Peyer's patch (tissue), 4 donors: ENCODE measurements around the gene OPCML. TPM values are rescaled to one million over a fixed set of nuclear protein-coding genes. Genes with fewer than 3 reads are reported as not detected.

ENCODE experiments used
- DNase-seq, 3 donors: peaks; one replicate each; pipeline ENCODE4 v3.0.0-alpha.2; 2017 to 2019
- H3K27ac ChIP-seq, 4 donors: fragments of 200-600 bp; sonication (generic); one replicate each; pipeline ENCODE4 v1.5.1; 2016 to 2019
- H3K27me3 ChIP-seq, 2 donors: fragments of 200-600 bp; sonication (generic); one replicate each; pipeline ENCODE4 v1.5.1; 2019
- H3K36me3 ChIP-seq, 3 donors: fragments of 200-600 bp; sonication (generic); one replicate each; pipeline ENCODE4 v1.5.1; 2016 to 2019
- H3K4me1 ChIP-seq, 4 donors: fragments of 200-600 bp; sonication (generic); one replicate each; pipeline ENCODE4 v1.5.1; 2016 to 2019
- H3K4me3 ChIP-seq, 4 donors: fragments of 200-600 bp; sonication (generic); 1 replicate in 3 of 4; 2 replicates in 1 of 4; pipeline ENCODE4 v1.5.1; 2016 to 2019; ENCODE audit warnings: mild to moderate bottlenecking in 1 of 4
- H3K9me3 ChIP-seq, 4 donors: fragments of 200-600 bp; sonication (generic); one replicate each; pipeline ENCODE4 v1.5.1; 2016 to 2019; ENCODE audit warnings: mild to moderate bottlenecking in 1 of 4
- CTCF ChIP-seq, 6 experiments: fragments of 450-650 bp in 4 of 6; fragments of 200-600 bp in 2 of 6; sonication (generic) in 1 of 6; IDR thresholded peaks; one replicate each; pipeline ENCODE4 v1.5.1; 2017 to 2019; ENCODE audit warnings: antibody characterized with exemption in 6 of 6, mild to moderate bottlenecking in 3 of 6, moderate library complexity in 1 of 6
- POLR2A ChIP-seq, 2 donors: fragments of 450-650 bp; IDR thresholded peaks; one replicate each; pipeline ENCODE4 v1.5.1; 2017; ENCODE audit warnings: antibody characterized with exemption in 2 of 2, mild to moderate bottlenecking in 2 of 2, moderate library complexity in 2 of 2
- total RNA-seq, 4 donors: library from RNA; depleted of rRNA; stranded (reverse); fragments of >200 nt; gene quantifications; one replicate each; pipeline ENCODE4 v1.1.0, GENCODE V29; 2016

The OPCML gene
- total RNA-seq, 4 donors from 2014 or later, result not detected

DNA sequence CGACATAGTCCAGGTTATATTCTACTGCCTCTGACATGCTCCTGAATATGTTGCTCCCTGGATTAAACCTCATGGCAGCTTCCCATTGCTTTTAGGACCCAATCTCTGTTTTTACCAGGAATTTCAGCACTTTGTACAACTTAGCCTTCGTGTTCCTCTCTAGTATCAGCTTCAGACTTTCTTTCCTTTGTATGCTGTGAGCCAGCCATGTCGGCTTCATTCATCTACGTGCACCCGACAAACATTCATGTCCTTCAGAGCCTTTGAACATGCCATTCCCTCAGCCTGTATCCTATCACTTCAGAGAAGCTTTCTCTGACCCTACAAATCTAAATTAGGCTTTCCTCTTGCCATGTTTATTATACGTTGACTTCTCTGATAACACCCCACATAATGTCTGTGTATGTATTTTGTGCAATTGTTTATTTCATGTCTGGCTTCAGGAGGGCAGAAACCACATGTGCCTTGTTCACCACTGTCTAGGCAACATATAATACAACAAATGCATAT is 743.4 kb downstream of the OPCML start:
- no peak for DNase-seq
- Histone ChIP-seq H3K27me3 (no peaks in the 10 kb centered on the region), H3K36me3 (no peaks in the 10 kb centered on the region), H3K27ac (no peak overlapping the region), H3K4me1 (no peaks in the 10 kb centered on the region), H3K9me3 (no peaks in the 10 kb centered on the region), H3K4me3 (no peak overlapping the region)
- TF ChIP-seq POLR2A (IDR thresholded peaks at IDR 0.05) (no peak), CTCF (IDR thresholded peaks at IDR 0.05) (no peak)

GRCh38 chr11:132785878-132786277 is 746.4 kb downstream of the OPCML start:
- Histone ChIP-seq H3K4me3 (no peak overlapping the region), H3K36me3 (no peaks in the 10 kb centered on the region), H3K4me1 (no peaks in the 10 kb centered on the region), H3K27me3 (no peaks in the 10 kb centered on the region), H3K9me3 (no peaks in the 10 kb centered on the region), H3K27ac (no peak overlapping the region)
- DNase-seq, result no peak
- TF ChIP-seq CTCF (IDR thresholded peaks at IDR 0.05) (no peak), POLR2A (IDR thresholded peaks at IDR 0.05) (no peak)

DNA sequence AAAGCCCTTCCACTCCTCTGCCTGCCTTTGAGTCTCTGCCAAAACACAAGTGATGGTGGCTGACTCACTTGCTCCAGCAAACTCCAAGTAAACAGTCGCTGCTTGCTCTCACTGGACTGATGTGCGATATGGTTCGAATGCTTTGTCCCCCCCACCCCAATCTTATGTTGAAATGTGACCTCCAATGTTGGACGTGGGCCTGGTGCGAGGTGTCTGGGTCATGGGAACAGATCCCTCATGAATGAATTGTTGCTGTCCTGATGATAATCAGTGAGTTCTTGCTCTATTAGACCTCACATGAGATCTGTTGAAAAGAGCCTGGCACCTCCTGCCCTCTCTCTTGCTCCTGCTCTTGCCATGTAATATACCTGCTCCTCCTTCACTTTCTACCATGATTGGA is 747.9 kb downstream of the OPCML start:
- Histone ChIP-seq H3K9me3 (no peaks in the 10 kb centered on the region), H3K36me3 (no peaks in the 10 kb centered on the region), H3K4me1 (no peaks in the 10 kb centered on the region), H3K27me3 (no peaks in the 10 kb centered on the region), H3K4me3 (no peak overlapping the region), H3K27ac (no peak overlapping the region)
- no peak for DNase-seq
- TF ChIP-seq CTCF (IDR thresholded peaks at IDR 0.05), result no peak
- no peak for TF ChIP-seq POLR2A (IDR thresholded peaks at IDR 0.05)

- no peak for TF ChIP-seq POLR2A (IDR thresholded peaks at IDR 0.05)
- TF ChIP-seq CTCF (IDR thresholded peaks at IDR 0.05), result no peak
- no peaks in the 10 kb centered on the region for H3K36me3 ChIP-seq
- no peak overlapping the region for H3K4me3 ChIP-seq
- H3K27me3 ChIP-seq, result no peaks in the 10 kb centered on the region
- H3K27ac ChIP-seq, result no peak overlapping the region
- DNase-seq, result no peak
- no peaks in the 10 kb centered on the region for H3K9me3 ChIP-seq
- H3K4me1 ChIP-seq, result no peaks in the 10 kb centered on the region
These were observed 750.2 kb downstream of the OPCML start for GRCh38 chr11:132782102-132782501.

DNA sequence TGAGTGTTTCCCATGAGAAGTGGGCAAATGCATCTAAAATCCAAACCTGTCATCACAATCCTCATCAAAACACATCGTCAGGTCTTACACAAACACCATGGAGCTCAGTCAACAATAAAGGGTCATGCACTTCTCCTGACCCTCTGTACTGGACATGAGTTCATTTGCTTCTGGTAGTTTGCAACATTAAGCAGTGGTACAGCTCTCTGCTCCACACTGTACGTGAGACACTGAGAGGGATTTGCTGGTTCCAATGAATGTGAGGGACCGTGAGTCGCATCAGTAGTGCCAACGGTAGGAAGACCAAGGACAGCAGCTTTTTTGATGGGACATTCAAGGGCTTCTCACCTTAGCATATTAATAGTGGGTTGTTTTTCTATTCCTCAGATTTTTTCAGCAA is 752.3 kb downstream of the OPCML start:
- H3K36me3 ChIP-seq, result no peaks in the 10 kb centered on the region
- TF ChIP-seq CTCF (IDR thresholded peaks at IDR 0.05) (no peak), POLR2A (IDR thresholded peaks at IDR 0.05) (no peak)
- no peak overlapping the region for H3K27ac ChIP-seq
- H3K4me1 ChIP-seq, result no peaks in the 10 kb centered on the region
- H3K9me3 ChIP-seq, result no peaks in the 10 kb centered on the region
- no peak overlapping the region for H3K4me3 ChIP-seq
- H3K27me3 ChIP-seq, result no peaks in the 10 kb centered on the region
- DNase-seq, result no peak

DNA sequence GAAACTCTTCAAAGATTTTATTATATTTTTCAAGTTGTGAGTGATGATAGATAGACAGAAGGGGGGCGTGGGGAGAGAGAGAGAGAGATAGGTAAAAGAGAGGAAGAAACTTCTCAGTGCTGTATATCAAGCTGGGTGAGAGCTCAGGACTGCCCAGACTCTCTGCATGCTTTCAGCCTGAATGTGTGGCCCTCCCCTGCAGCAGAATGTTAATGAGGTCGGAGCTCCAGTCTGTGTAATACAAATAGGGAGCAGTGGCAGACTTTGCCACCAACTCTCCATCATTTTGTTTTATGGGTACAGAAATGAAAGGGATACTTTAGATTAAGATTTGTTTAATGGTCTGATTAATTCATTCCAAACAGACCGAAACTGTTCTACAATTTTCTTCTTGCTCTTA is 752.8 kb downstream of the OPCML start:
- no peak for DNase-seq
- Histone ChIP-seq H3K4me1 (no peaks in the 10 kb centered on the region), H3K27me3 (no peaks in the 10 kb centered on the region), H3K9me3 (no peaks in the 10 kb centered on the region), H3K27ac (no peak overlapping the region), H3K4me3 (no peak overlapping the region), H3K36me3 (no peaks in the 10 kb centered on the region)
- TF ChIP-seq POLR2A (IDR thresholded peaks at IDR 0.05), result no peak
- TF ChIP-seq CTCF (IDR thresholded peaks at IDR 0.05), result no peak
